ENCODE data around the gene MEF2D.

The MEF2D gene

DNA sequence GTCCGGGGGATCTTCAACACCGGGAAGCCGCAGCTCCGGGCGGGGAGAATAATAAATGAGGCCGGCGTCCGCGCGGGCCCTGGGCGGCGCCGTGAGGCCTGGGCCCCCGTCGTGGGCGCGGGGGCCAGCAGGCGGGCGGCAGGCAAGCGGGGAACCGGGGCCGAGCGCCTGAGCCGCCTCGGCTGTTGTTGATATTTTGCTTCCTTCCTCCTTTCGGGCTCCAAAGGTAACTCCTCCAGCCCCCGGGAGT, at the start of gene MEF2D:
MEF2D (minus strand) TSS at position 233 of the 250 bp plus-strand sequence. CDS start 17,483 bp downstream, outside the sequence.
- DNase-seq (ENCODE audit: low spot score), result no peak

DNA sequence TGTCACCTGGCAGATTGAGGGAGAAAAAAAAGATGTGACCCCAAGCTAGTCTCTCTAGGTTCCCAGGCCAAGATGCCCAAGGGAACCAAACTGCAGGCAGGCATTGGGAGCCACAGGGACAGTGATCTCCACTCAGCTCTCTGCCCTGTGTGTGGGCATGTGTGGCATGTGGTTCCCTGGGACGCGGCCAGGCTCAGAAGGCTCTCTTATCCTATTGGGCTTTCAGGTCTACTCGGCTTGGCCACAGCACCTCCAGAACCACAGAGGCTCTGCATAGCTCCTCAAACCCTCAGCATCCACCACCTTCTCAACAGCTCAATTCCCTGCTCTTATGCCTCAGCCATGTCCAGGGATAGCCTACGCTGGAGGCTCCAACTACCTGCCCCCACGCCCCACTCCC, 49.8 kb upstream of the MEF2D start:
- DNase-seq (ENCODE audit: low spot score), result no peak

DNA sequence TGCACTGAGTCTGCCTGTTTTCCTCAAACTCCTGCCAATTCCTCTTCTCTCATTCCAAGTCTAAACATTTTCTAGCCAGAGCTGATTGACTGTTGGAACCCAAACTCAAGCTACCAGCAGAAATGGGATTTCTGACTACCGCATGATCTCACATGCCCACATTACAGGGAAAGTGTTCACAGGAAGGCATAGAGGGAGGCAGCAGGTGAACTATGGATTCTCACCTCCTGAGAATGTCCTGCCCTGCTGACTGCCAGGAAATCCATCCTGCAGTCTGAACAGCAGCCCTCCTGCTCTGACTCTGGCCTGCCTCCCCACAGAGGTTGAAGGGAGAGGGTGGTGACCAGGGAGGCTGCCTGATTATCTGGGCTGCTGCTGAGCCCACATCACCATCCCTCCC, 49.3 kb upstream of the MEF2D start:
- no peak for DNase-seq (ENCODE audit: low spot score)

DNA sequence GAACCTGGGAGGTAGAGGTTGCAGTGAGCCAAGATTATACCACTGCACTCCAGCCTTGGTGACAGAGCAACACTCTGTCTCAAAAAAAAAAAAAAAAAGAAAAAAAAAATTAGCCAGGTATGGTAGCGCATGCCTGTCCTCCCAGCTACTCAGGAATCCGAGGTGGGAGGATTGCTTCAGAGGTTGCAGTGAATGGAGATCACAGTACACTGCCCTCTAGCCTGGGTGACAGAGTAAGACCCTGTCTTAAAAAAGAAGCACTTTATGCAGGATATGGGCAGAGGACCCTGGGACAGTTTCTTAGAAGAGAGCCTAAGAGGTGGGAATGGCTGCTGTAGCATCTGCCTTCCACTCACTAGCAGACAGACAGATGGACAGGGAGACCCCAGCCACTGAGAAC, 48.8 kb upstream of the MEF2D start:
- DNase-seq (ENCODE audit: low spot score), result no peak

DNA sequence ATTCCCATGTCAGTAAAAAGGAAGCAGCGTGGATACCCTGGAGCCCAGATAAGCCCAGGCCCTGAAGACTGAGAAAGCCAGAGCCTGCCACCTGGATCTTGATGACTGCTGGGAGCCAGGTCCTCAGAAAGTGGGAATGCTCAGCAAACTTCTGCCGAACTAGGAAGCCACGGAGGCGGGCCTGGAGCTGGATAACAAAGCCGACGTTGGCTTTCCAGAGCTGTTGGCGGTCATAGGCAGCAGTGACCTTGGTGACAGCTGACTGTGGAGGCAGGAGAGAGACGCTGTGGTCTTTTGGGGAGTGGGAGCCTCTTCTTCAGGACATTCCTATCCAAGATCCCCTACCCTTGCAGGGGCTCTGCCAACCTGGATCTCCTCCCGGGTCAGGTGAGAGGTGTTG, 47.4 kb upstream of the MEF2D start:
- DNase-seq (ENCODE audit: low spot score), result no peak

DNA sequence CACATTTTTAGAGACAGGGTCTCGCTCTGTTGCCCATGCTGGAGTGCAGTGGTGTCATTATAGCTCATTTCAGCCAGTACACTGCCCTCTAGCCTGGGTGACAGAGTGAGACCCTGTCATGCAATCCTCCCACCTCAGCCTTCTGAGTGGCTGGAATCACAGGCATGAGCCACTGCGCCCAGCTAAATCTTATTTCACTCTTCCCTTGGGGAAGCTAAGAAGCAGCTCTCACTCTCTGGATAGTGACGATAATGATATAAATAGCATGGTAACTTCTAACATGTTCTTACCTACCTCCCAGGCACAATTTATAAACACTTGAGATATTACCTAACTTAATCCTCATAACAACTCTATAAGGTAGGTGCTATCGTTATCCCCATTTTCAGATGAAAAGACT, 46.9 kb upstream of the MEF2D start:
- DNase-seq (ENCODE audit: low spot score), result no peak

DNA sequence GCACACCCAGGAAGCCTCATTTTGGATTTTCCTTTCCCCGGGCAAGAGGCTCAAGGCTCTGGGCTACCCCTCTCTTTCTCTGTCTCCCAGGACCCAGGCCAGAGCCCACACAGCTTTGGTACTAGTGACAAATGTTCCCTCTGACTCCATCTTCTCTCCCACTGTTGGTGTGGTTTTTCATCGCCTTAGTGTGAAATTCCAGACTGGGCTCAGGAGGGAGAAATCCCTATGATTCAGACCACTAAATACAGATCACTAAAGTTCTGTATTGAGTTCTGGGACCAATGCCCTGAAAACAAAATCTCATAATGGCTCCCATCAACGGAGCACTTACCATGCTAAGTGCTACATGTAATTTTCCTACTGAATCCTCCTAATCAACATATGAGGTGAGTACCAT, 45.7 kb upstream of the MEF2D start:
- no peak for DNase-seq (ENCODE audit: low spot score)

DNA sequence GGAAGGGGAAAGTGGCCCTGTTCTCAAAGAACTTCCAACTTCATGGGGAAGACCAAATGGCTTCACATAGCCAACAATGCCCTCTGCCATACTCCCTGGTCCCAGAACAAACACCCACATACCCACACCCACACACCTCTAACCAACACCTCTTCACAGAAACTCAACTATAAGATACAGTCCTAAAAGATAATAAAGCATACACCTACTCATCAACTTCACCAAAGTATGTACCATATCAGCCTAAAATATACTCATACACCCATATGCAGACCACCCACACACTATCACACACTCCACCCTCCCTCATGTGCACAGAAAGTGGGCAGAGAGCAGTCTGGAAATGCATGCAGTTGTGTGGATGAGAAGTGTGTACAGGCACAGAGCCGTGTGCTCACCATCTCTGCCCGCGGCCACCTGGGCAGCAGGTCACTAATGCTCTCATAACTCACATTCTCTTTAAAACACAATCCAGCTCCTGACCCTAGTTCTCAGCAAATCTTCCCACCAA, 44.1 kb upstream of the MEF2D start:
- DNase-seq (ENCODE audit: low spot score), result no peak

DNA sequence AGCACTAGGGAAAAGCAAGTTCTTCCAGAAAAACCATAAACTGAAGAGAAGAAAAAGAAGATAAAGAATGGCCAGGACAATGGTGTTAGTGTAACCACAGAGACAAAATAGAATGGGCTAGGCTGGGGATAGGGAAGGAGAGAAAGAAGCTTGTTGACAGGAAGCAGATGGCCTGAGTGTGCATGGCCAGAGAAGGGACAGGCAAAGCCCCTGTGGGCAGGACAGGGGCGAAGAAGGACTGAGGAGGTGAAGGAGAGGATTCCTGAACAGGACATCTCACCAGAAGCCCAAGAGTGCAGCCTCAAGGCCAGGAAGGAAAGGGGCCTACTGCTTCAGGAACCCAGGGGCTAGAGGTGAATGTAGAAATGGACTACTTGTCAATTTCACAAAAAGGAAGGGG, 42.5 kb upstream of the MEF2D start:
- DNase-seq (ENCODE audit: low spot score), result no peak

DNA sequence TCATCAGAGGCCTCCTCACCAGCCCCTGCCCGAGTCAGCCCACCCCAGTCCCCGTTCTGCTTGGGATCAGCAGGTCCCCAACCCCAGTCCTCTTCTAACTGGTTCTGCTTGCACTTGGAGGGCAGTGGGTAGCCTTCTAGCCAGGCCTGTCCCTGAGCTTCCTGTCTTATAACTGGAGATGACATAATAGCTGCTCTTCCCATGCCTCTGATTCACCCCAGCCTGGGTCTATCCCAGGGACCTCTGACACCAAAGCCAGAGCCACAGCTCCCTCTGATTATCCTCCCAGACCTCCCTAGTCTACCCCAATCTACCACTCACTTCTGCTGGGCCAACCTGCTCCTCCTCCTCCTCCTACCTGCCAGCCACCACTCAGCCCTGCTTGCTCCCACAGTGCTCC, 40.4 kb upstream of the MEF2D start:
- no peak for DNase-seq (ENCODE audit: low spot score)

DNA sequence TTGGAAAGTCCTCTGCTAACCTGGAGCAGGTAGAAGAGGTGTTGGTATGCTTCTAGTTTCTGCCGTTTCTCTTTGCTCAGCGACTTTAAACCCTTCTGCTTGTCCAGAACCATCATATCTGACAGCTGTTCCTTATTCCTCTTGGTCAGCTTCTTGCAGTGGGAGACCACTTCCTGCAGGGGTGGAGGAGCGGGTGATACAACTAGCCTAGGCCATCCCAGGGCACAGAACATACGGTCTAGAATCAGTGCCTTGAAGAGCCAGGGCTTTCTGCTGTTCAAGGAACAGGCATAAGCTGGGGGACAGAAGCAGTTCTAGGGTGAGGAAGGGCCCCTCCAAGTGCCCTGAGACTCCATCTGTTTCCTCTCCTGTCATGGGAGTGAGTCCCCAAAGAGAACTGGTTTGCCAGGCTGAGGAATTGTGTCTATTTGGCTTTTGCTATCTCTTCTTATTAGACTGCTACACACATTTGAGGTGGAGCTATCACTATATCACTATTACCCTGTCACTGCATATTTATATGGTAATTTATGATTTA, 39.3 kb upstream of the MEF2D start:
- no peak for DNase-seq (ENCODE audit: low spot score)

DNA sequence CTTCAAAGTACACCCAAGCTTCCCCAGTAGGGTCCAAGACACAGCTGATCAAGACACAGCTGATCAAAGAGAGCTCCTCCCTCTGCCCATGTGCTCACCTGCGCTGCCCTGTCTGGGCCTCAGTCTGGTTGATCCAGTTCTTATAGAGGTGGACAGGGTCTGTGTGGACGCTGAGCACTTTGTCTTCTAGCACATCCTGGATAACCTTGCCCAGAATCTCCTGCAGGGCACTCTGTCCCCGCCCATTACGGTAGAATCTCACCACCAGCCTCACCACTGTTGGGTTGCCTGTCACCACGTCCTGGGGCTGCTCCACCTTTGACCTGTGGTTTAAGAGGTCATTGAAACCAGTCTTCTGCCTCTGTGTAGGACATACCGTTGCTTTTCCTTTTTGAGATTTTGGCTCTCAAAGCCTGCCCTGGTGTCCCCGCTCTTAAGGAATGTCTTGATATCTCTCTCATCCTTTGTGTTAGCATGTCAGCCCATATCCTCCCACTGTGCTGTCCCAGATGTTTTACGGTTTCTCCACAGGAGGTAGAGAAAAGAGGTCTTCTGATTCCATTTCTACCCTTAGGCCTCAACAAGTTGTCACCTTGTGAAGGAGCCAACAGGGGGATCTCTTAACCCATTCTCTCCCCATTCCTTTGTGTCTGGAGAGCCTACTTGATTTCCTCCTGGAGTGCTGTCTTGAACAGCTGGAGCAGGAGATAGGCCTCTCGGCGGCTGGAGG, 38.3 kb upstream of the MEF2D start:
- no peak for DNase-seq (ENCODE audit: low spot score)

DNA sequence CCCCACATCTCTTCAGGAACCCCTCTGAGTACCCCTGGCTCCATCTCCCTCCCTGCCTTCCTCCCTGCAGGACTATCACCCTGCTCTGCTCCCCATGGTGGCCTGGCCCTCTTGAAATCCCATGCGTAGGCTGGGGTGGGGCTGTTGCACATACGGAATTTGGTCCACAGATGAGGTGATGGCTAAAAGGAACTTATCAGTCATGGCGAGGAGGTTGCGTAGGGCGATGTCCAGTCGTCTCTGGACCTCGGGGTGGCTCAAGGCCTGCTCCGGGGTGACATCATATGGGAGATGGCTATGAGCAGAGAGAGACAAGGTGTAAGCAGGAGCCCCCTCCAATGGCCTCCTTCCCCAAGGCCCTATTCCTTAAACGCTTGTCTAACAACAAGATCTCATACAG, 36.5 kb upstream of the MEF2D start:
- DNase-seq (ENCODE audit: low spot score), result no peak

DNA sequence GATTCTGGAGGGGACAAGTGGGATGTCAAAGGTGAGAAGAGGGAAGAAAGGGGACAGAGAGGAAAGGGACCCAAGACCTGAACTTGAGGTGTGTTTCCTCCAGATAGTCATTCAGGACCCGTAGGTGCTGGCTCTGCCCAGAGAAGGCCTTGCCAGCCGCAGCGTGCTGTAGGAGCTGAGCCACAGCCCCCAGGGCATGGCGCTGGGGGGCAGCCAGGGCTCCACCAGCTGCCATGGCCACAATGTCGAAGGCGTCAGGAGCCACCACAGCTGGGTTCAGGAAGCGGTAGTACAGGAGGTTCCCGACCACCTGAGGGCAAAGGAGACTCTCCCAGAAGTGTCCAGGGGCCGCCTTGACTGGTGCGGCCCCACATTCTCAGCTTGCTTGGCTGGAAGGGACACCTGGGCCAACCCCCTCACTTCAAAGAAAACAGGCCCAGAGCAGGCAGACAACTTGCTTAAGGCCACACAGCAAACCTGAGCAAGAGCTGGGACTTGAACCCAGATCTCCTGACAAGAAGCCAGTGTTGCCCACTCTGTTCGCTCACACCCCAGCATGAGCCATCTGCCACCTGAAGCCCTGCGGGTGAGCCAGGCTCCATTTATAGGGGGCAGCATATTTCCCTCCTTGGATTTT, 34.0 kb upstream of the MEF2D start:
- no peak for DNase-seq (ENCODE audit: low spot score)

DNA sequence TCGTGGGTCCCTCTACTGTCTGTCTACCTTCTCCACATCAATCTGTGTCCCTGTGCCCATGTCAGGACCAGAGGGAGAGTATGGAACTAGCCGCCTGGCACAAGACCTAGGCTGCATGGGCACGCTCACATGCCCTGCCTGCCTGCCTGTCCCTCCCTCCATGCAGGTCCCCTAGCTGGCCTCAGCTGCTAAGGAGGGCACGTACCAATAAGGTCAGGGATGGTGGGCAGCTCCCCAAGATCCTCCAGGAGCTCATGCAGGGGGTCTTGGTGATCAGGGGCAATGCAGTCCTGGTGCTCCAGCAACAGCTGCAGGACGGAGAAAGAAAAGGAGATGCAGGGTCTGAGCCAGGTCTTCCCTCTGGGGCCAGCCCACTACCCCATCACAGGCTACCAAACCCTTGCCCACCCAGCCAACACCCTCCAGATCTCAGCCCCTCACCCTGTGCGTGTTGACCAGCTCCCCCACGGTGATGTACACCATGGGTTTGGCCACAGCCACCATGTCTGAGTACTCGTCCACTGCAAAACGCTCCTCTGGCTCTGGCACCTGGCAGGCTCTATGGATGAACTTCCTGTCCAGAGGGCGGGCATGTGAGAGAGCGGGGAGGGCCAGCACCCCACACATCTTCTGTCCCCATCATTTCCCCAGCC, 33.1 kb upstream of the MEF2D start:
- no peak for DNase-seq (ENCODE audit: low spot score)

DNA sequence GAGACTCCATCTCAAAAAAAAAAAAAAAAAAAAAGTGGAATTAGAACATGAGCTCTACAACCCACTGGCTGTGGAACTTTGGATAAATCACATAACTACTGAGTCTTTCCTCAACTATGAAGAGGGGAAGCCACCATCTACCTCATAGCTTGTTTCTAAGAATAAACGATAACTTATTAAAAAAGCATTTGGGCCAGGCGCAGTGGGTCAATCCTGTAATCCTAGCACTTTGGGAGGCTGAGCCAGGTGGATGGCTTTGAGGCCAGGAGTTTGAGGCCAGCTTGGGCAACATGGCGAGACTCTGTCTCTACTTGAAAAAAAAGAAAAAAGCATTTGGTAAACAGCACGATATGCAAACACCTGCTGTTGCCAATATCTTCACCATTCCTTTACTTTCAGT, 31.8 kb upstream of the MEF2D start:
- no peak for DNase-seq (ENCODE audit: low spot score)

DNA sequence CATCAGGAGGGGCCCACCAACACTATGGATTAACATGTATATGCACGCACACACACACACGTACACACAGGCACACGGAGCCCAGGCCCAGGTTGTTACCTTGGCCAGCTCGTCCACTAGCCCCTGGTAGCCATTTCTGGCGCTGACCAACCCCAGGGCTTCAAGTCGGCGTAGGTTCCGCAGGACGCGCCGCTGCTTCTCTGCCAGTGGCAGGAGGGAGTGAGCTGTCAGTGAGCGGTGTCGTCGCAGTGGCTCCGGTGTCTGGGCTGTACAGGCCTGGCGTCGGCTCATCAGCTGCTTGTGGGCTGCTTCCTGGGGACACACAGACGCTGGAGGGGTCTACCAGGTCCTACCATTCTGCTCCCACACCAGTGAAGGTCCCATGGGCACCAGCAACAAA, 29.4 kb upstream of the MEF2D start:
- DNase-seq (ENCODE audit: low spot score), result no peak

DNA sequence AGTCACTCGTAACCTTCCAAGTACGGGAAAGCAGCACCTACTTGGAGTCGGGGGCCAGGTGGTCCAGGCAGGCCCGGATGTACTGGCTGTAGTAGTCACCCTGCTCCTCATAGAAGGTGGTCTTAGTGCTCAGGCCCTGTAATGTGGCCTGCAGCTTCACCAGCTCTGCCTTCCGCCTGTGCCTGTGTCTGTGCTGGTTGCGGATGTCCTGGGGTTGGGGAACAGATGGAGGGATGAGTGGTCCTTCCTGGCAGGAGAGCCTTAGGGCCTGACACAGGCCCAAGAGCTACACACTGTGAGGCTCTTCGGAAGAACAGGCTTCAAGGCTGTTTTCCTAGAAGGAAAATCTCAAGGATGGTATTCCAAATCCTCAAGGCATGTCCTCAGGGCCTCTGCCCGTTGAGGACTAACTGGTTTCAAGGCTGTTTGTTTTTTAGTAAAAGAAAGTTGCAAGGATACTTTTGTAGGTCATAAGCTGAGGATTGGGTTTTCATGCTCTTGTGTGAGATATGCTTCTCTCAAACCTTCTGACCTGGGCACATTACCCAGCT, 28.4 kb upstream of the MEF2D start:
- DNase-seq (ENCODE audit: low spot score), result no peak

DNA sequence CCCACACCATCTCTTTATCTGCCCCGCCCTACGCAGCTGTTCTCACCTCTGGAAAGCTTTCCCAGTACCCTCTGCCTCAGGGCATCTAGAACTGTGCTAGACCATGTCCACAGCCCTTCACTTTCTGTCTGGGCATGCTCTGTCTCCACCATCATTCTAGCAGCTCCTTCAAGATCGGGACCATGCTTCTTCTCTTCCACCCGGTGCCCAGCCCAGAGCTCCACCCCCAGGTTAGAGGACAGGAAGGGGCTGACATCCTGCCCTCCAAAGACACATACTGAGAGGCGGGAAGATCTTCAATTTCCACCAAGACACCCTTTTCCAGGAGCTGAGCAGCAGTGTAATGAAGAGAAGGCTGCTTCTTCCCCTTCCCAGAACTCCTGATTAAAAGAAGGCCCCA, 27.7 kb upstream of the MEF2D start:
- DNase-seq (ENCODE audit: low spot score), result no peak

DNA sequence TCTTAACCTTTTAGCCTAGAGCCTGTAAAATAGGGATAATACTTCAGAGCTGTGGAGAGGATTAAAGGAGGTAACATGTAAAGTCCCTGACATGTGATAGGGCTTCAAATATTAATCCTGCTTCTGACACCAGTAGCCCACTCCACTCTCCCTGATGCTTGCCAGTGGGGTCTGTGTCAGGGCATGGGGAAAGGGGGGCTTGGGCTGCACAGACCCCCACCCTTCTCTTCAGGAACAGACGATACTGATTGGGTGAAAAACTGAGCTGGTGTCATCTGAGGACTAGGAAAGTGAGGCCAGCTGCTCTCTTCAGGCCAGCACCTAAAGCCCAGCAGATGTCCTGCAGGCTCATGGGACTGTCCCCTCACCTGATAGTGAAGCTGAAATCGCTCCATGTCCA, 27.0 kb upstream of the MEF2D start:
- DNase-seq (ENCODE audit: low spot score), result no peak

DNA sequence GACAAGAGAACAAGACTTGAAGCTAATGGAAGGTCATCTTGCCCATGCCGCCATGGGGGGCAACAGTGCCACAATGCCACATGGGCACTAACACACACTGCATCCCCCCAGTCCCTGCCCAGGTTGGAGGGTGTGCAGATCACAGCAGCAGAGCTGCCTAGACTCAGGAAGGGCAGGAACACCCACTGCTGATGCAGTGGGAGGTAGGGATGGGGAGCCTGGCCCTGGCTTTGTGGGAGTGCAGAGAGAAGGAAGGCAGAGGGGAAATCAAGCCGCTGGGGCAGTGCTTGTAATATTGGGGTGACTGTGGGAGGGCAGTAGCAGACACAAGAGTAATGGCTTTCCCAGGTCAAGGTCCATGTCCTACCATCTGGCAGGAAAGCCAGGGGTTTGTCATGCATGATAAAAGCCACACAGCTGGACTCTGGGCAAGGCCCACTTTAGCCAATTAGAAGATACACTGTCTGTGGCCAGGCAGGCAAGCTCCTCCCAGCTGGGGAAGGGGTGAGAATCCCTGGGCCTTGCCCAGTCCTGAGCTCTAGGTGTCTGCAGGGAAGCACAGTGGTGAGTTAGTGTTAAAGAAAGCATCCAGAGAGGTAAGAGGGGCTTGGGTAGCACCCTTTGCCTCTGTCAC, 25.4 kb upstream of the MEF2D start:
- no peak for DNase-seq (ENCODE audit: low spot score)

DNA sequence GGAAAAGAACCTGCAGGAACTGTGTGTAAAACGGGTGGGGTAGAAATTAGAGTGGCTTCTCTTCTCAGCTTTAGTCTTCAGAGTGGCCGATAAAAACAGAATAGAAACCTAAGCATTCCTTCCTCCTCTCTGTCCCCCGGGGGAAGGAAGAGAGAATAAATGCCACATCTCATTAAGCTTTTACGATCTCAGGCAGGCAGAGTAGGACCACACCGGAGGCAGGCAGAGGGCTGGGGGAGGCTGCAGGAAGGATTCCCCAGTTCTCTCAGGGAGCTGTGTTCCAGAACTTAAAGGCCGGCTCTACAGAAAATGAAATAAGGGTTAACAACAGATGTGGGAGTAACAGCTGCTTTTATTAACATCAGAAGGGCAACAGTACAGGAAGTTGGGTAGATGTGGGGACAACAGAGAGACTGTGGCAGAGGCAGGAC, 24.5 kb upstream of the MEF2D start:
- DNase-seq (ENCODE audit: low spot score), result no peak

DNA sequence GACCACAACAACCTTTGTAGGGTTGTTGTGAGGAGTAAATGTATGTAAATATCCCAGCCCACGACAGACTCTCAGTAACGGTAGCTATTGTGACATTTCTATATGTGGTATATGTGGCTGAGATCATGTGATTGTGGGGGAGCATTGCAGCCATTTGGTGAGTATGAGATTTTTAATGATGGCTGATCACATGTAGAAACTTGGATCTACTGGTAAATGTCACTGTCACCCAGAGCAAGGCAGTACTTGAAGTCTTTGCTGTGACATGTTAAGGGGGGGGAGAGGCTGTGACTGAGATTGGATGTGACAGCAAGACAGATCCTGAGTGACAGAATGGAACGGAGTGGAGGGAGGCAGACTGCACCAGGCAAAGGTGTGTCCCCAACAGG, 23.9 kb upstream of the MEF2D start:
- DNase-seq (ENCODE audit: low spot score), result no peak

Measured in activated CD4-positive, alpha-beta T cell treated with anti-CD3 and anti-CD28 coated beads, Interleukin-2, Interleukin-4, amounts not matched to agents 100 ng/mL and 50 ng/mL, durations not matched to agents 16 hours and 8 hours (primary cell).